Uterus (tissue), 4 donors: ENCODE measurements around the gene B2M. TPM values are rescaled to one million over a fixed set of nuclear protein-coding genes. Genes with fewer than 3 reads are reported as not detected.
A peak's percentile ranks its signal among the peaks of the same experiment; 100 is the strongest.
"Not testable (repeated sequence)": the region's sequence is repeated elsewhere in the genome, so short reads cannot be mapped to it uniquely, and the experiment has no call there.

Experiments used
- DNase-seq, 2 donors: peaks; one replicate each; pipeline ENCODE4 v3.0.0-alpha.2; 2019 to 2020
- H3K27ac ChIP-seq, 2 donors: fragments of 200-600 bp; sonication (generic); 1 replicate in 1 of 2; 2 replicates in 1 of 2; pipeline ENCODE4 v1.5.1; 2016 to 2018
- H3K27me3 ChIP-seq, 2 donors: fragments of 200-600 bp; sonication (generic); one replicate each; pipeline ENCODE4 v1.5.1; 2018 to 2019; ENCODE audit warnings: control low read depth in 1 of 2
- H3K36me3 ChIP-seq, 2 donors: fragments of 200-600 bp; sonication (generic); one replicate each; pipeline ENCODE4 v1.5.1; 2019; ENCODE audit warnings: control low read depth in 1 of 2
- H3K4me1 ChIP-seq, 2 donors: fragments of 200-600 bp; sonication (generic); one replicate each; pipeline ENCODE4 v1.5.1; 2018 to 2019; ENCODE audit warnings: control low read depth in 1 of 2
- H3K4me3 ChIP-seq, 2 donors: fragments of 200-600 bp; sonication (generic); 1 replicate in 1 of 2; 2 replicates in 1 of 2; pipeline ENCODE4 v1.5.1; 2018 to 2019; ENCODE audit warnings: mild to moderate bottlenecking in 1 of 2
- H3K9me3 ChIP-seq, 2 donors: fragments of 200-600 bp; sonication (generic); one replicate each; pipeline ENCODE4 v1.5.1; 2019; ENCODE audit warnings: control low read depth in 1 of 2
- CTCF ChIP-seq, 4 experiments: fragments of 200-600 bp in 2 of 4; fragments of 450-650 bp in 2 of 4; sonication (generic) in 2 of 4; IDR thresholded peaks; one replicate each; pipeline ENCODE4 v1.5.1; 2016 to 2019; ENCODE audit warnings: antibody characterized with exemption in 4 of 4, mild to moderate bottlenecking in 2 of 4, moderate library complexity in 1 of 4
- POLR2A ChIP-seq, 2 donors: fragments of 450-650 bp; IDR thresholded peaks; one replicate each; pipeline ENCODE4 v1.6.1; 2016; ENCODE audit warnings: antibody characterized with exemption in 2 of 2, mild to moderate bottlenecking in 1 of 2, moderate library complexity in 1 of 2
- intact Hi-C: fragments of 100-400 bp; cut with DNase I; formaldehyde crosslinking; loops from one replicate; pipeline ENCODE4 v1.15.1; 2023; ENCODE audit warnings: low total_unique reads
- total RNA-seq, 4 donors: library from RNA; depleted of rRNA in 3 of 4; stranded (reverse); fragments of >200 nt in 3 of 4; gene quantifications; one replicate each; pipeline versions ENCODE4 v1.1.0 to v1.2.4, GENCODE V29; 2014 to 2023
- donor health status: DM: yes; HTN: yes; CAD: no.

B2M gene
- total RNA-seq, 4 donors from 2014 or later = 1,923 to 3,458 (median 2,385) TPM

- Histone ChIP-seq H3K4me3 (no peak overlapping the region), H3K9me3 (no peaks in the 10 kb centered on the region), H3K4me1 (no peaks in the 10 kb centered on the region), H3K27me3 (no peaks in the 10 kb centered on the region), H3K27ac (peak overlapping the region; percentile 98 to 99), H3K36me3 (no peaks in the 10 kb centered on the region)
- DNase-seq = peak in 1 of 2 donors; percentile 61
- TF ChIP-seq POLR2A (IDR thresholded peaks at IDR 0.05) = peak in 1 of 2 donors; percentile 11
- no peak for TF ChIP-seq CTCF (IDR thresholded peaks at IDR 0.05)
- intact Hi-C loops = no loop called here
Measured at GRCh38 chr15:44726568-44727484, 15.5 kb downstream of the B2M start.

GRCh38 chr15:44727485-44728231, 16.3 kb downstream of the B2M start:
- Histone ChIP-seq H3K36me3 (no peaks in the 10 kb centered on the region), H3K4me3 (no peak overlapping the region), H3K27me3 (no peaks in the 10 kb centered on the region), H3K27ac (peak overlapping the region; percentile 98 to 99), H3K9me3 (no peaks in the 10 kb centered on the region), H3K4me1 (no peaks in the 10 kb centered on the region)
- DNase-seq = no peak
- TF ChIP-seq POLR2A (IDR thresholded peaks at IDR 0.05) (no peak), CTCF (IDR thresholded peaks at IDR 0.05) (no peak)
- intact Hi-C loops = no loop called here

GRCh38 chr15:44728232-44728575, 16.9 kb downstream of the B2M start:
- peak overlapping the region; percentile 75 to 98 for H3K4me3 ChIP-seq
- peak overlapping the region; percentile 98 to 99 for H3K27ac ChIP-seq
- H3K9me3 ChIP-seq, H3K36me3 ChIP-seq, DNase-seq, H3K27me3 ChIP-seq, intact Hi-C loops, H3K4me1 ChIP-seq: not testable (repeated sequence)

GRCh38 chr15:44728576-44729407, 17.5 kb downstream of the B2M start:
- Histone ChIP-seq H3K4me1 (no peaks in the 10 kb centered on the region), H3K27ac (peak overlapping the region; percentile 98 to 99), H3K27me3 (no peaks in the 10 kb centered on the region), H3K4me3 (peak overlapping the region; percentile 75 to 98), H3K36me3 (no peaks in the 10 kb centered on the region), H3K9me3 (no peaks in the 10 kb centered on the region)
- peak; percentile 96 to 97 for DNase-seq
- TF ChIP-seq POLR2A (IDR thresholded peaks at IDR 0.05) (peak; percentile 79 to 85), CTCF (IDR thresholded peaks at IDR 0.05) (peak in 1 of 4 experiments; percentile 10)
- intact Hi-C loops = no loop called here

- intact Hi-C loops = no loop called here
- no peaks in the 10 kb centered on the region for H3K27me3 ChIP-seq
- peak in 1 of 2 donors; percentile 43 for DNase-seq
- TF ChIP-seq POLR2A (IDR thresholded peaks at IDR 0.05) = no peak
- TF ChIP-seq CTCF (IDR thresholded peaks at IDR 0.05) = no peak
- H3K36me3 ChIP-seq = no peaks in the 10 kb centered on the region
- peak overlapping the region; percentile 98 to 99 for H3K27ac ChIP-seq
- H3K4me3 ChIP-seq = peak overlapping the region; percentile 75 to 98
- no peaks in the 10 kb centered on the region for H3K4me1 ChIP-seq
- H3K9me3 ChIP-seq = no peaks in the 10 kb centered on the region
Measured at GRCh38 chr15:44729408-44730127, 18.3 kb downstream of the B2M start.
